ENCODE data around the gene ZBTB26.

The ZBTB26 gene

DNA sequence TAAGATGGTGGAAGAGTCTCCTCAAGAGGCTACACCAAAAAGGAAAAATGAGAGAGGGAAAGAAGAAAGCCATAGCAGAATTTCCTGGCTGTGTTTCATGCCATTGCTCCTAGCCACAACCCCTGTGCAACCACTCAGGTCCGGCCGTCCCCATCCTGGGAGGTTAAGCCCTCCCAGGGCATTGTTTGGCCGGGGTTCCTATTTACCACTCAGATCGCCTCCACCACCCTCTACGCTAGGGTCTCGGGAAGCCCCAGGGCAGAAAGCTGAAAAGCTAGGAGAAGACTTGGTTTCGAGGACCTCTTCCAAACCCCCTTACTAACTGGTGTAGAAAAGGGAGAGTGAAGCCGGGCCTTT is 26.9 kb downstream of the ZBTB26 start:
- TF ChIP-seq GATA2 (IDR thresholded peaks at IDR 0.05; ENCODE audit: low read depth, low read length), result no peak
- TF ChIP-seq GATA3 (IDR thresholded peaks at IDR 0.05; ENCODE audit: low read depth, low read length), result no peak

DNA sequence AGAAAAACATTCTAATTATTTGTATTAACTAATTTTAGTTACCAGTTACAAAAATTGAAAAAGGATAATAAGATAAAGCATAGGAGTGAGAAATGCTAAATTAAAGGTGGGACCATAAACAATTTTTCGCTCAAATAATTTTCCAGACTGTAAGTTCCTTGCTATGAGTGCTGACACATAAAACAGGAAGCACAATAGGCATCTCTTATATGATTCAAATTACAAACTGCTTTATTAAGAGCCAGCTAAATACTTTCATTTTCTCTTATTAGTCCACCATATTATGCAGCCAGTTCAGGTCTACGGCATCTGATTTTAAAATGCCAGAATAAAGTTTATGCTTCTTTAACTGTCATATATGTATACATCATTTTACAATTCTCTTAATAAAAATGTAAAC is 30.5 kb downstream of the ZBTB26 start:
- no peak for TF ChIP-seq GATA3 (IDR thresholded peaks at IDR 0.05; ENCODE audit: low read depth, low read length)
- TF ChIP-seq GATA2 (IDR thresholded peaks at IDR 0.05; ENCODE audit: low read depth, low read length), result no peak

DNA sequence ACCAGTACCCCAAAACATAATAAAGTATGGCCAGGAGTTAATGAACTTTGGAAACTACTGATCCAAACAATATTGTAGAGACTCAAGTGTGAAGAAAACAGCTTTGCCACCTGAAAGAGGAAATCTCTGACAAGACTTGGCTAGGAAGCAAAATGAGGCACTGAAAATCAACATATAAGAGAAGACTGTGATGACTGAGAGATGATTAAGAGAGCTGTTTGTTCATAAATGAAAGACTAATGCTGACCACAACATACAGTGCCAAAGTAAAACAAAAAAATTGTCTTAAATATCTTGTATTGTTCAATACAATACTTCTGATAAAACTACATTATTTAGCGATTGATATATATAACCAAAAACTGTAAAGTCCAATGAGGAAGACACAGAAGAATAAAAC is 33.3 kb downstream of the ZBTB26 start:
- TF ChIP-seq GATA2 (IDR thresholded peaks at IDR 0.05; ENCODE audit: low read depth, low read length), result no peak
- no peak for TF ChIP-seq GATA3 (IDR thresholded peaks at IDR 0.05; ENCODE audit: low read depth, low read length)

DNA sequence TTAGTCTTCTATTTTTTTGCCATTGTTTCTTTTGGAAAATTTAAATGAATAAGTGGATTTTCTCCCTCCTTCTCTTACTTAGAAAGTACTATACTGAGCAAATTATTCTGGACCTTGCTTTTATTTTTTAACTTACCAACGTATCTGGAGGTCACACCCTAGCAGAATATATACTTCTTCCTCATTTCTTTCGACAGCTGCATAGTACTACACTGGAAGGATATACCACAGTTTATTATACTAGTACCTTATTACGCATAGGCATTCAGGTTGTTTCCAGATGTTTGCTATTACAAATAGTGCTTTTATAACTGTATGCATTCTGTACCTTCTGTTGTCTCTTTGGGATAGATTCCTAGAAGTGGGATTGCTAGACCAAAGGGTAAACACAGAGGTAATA is 42.8 kb downstream of the ZBTB26 start:
- no peak for TF ChIP-seq GATA3 (IDR thresholded peaks at IDR 0.05; ENCODE audit: low read depth, low read length)
- TF ChIP-seq GATA2 (IDR thresholded peaks at IDR 0.05; ENCODE audit: low read depth, low read length), result no peak

DNA sequence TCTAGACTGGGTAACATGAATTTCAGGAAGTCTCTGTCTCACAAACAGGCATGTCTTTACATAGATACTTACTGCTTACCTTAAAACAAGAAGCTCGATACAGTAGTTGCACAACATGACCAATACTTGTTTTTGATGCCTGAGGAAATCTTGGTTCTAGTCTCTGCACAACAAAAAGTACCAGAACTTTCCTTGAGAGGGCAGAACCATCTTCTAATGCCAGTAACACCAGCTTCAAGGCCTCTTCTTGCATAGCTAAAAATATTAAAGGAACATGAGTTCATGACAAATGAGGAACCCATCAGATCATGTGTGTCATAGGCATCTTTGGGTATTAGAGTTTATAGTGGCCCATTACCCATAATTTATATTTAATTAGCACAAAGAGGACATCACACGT is 48.2 kb downstream of the ZBTB26 start:
- TF ChIP-seq GATA3 (IDR thresholded peaks at IDR 0.05; ENCODE audit: low read depth, low read length) (no peak), GATA2 (IDR thresholded peaks at IDR 0.05; ENCODE audit: low read depth, low read length) (no peak)

DNA sequence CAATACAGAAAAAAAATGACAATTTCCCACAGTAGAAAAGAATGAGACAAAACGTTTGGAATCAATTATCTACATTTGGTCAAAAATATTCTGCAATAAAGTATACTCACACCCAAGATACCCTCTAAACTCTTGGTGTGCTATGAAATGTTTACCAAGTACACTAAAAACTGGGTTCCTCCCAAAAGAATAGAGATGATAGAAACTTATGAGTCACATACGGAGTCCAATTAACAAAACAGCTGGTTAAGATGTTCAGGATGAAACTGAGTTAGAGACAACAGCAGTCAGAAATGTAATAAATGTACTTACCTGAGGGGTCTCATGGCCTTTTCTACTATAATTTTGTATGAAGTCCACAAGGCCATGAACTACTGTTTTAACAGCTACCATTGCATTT is 51.9 kb downstream of the ZBTB26 start:
- TF ChIP-seq GATA2 (IDR thresholded peaks at IDR 0.05; ENCODE audit: low read depth, low read length) (no peak), GATA3 (IDR thresholded peaks at IDR 0.05; ENCODE audit: low read depth, low read length) (no peak)

DNA sequence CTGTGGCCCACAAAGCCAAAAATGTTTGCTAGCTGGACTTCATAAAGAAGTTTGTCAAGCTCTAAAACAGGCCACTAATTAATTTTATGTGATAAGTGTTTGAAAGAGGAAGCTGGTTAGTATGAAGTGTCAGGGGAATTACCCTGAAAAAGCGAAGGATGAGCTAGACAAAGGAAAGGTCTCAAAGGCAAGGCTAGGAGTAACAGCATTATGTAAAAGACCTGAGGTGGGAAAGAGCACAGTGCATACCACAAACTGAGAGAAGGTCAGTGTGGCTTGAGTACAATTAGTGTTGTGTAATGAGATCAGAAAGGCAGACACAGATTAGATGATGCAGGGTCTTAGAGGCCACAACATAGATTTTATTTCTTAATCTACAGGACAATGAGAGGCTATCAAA is 55.8 kb downstream of the ZBTB26 start:
- TF ChIP-seq GATA2 (IDR thresholded peaks at IDR 0.05; ENCODE audit: low read depth, low read length), result no peak
- TF ChIP-seq GATA3 (IDR thresholded peaks at IDR 0.05; ENCODE audit: low read depth, low read length), result no peak

DNA sequence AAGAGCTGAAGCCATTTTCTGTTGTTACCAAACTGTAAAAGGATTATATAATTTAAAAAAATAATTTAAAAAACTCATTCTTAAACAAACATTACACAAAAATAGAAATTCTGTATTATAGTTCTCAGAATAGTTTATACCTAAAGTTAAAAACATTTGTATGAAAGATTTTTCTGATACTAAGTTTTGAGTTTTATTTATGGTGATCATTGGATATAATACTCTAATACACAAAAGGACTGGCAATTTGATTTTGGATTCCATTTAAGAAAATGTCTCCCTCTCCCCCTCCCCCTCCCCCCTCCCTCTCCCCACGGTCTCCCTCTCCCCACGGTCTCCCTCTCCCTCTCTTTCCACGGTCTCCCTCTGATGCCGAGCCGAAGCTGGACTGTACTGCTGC is 65.2 kb downstream of the ZBTB26 start:
- no peak for TF ChIP-seq GATA2 (IDR thresholded peaks at IDR 0.05; ENCODE audit: low read depth, low read length)
- TF ChIP-seq GATA3 (IDR thresholded peaks at IDR 0.05; ENCODE audit: low read depth, low read length), result no peak

All from SH-SY5Y (cell line).